Thyroid gland (tissue), 4 donors: Measurements from ENCODE around the gene SLC41A1.

Experiments
- CTCF ChIP-seq, 6 experiments: fragments of 200-600 bp in 3 of 6; fragments of 450-650 bp in 3 of 6; sonication (generic) in 3 of 6; IDR thresholded peaks; one replicate each; pipeline ENCODE4 v1.5.1; 2016 to 2019; ENCODE audit warnings: antibody characterized with exemption in 6 of 6, mild to moderate bottlenecking in 2 of 6, inconsistent platforms in 1 of 6, moderate library complexity in 1 of 6
- POLR2A ChIP-seq, 2 donors: fragments of 450-650 bp; IDR thresholded peaks; one replicate each; pipeline ENCODE4 v1.6.1; 2017; ENCODE audit warnings: antibody characterized with exemption in 2 of 2, mild to moderate bottlenecking in 2 of 2, moderate library complexity in 1 of 2

- TF ChIP-seq CTCF (IDR thresholded peaks at IDR 0.05): no peak
- TF ChIP-seq POLR2A (IDR thresholded peaks at IDR 0.05): no peak
Measured at GRCh38 chr1:205832326-205832751, 19.3 kb upstream of the SLC41A1 start.
